ENCODE data around the gene RAB11A. TPM values are rescaled to one million over a fixed set of nuclear protein-coding genes. Genes with fewer than 3 reads are reported as not detected.

Gene RAB11A
- total and polyA plus RNA-seq, 2 of the 13 experiments (the other 11 are each of a cell fraction or from before 2014, with no cell fraction given), result 161 to 162 TPM

- TF ChIP-seq ZNF281 (CRISPR knock-in tag; IDR thresholded peaks at IDR 0.05; ENCODE audit: borderline replicate concordance) (no peak), SMAD9 (CRISPR knock-in tag; IDR thresholded peaks at IDR 0.05) (no peak), TAF15 (IDR thresholded peaks at IDR 0.05; ENCODE audit: low read depth, low read length, poor library complexity, severe bottlenecking) (no peak), ZNF24 (IDR thresholded peaks at IDR 0.05) (no peak), ZNF652 (CRISPR knock-in tag; IDR thresholded peaks at IDR 0.05; ENCODE audit: borderline replicate concordance, low read depth) (no peak), TFE3 (CRISPR knock-in tag; IDR thresholded peaks at IDR 0.05) (no peak), ZNF468 (CRISPR knock-in tag; IDR thresholded peaks at IDR 0.05) (no peak)
These were observed 52.5 kb downstream of the RAB11A start (continued) for GRCh38 chr15:65921780-65922179.

- Histone ChIP-seq H3K27me3 (ENCODE audit: control insufficient read depth in 1 of 2, insufficient read depth in 2 of 2, low read length in 2 of 2) (no peaks in the 10 kb centered on the region), H3K9ac (ENCODE audit: insufficient read depth, low read depth, low read length) (no peak overlapping the region), H3K4me2 (ENCODE audit: low read depth, low read length) (no peak overlapping the region), H2AFZ (ENCODE audit: low read length) (no peak overlapping the region), H3K27ac (ENCODE audit: extremely low read length, insufficient read depth, low read length) (no peak overlapping the region), H3K9me3 (ENCODE audit: low read length) (no peaks in the 10 kb centered on the region), H3K79me2 (ENCODE audit: insufficient read depth, low read length) (no peaks in the 10 kb centered on the region), H3K4me1 (ENCODE audit: insufficient read depth, low read length) (no peaks in the 10 kb centered on the region), H3K4me3 (replicated peaks in 1 of 3; ENCODE audit: insufficient read depth in 1 of 3, low read depth in 2 of 3, low read length in 3 of 3) (no peak overlapping the region), H3K36me3 (replicated peaks in 1 of 2; ENCODE audit: control insufficient read depth in 1 of 2, insufficient read depth in 2 of 2, low read length in 2 of 2) (no peaks in the 10 kb centered on the region), H4K20me1 (ENCODE audit: insufficient read depth, low read length) (no peaks in the 10 kb centered on the region)
- 54% methylated on average over 6 of the region's 7 CpGs for WGBS (ENCODE audit: low lambda C conversion rate)
- intact Hi-C loops (cut with micrococcal nuclease; ENCODE audit: unreplicated experiment) (no loop called here), in situ Hi-C loops (cut with HindIII; ENCODE audit: extremely low pct_ligation_motif_present, low pct_unique_long_range_greater_than_20kb) (no loop called here)
- no TSS peak for BruUV-seq (replicated peaks)
- DNase-seq (ENCODE audit: low spot score), result no peak
- ChIA-PET CTCF (ENCODE audit: low intra/inter-chr PET ratio, low total read pairs) (no interaction called here), POLR2A (no interaction called here)
- ATAC-seq, result no peak; the same call in 2 of the 3 replicates
- FAIRE-seq, result no peak
- TF ChIP-seq ZNF460 (CRISPR knock-in tag; IDR thresholded peaks at IDR 0.05; ENCODE audit: borderline replicate concordance) (no peak), ZXDC (CRISPR knock-in tag; IDR thresholded peaks at IDR 0.05) (no peak), ZNF616 (CRISPR knock-in tag; IDR thresholded peaks at IDR 0.05; ENCODE audit: low read depth) (no peak), ZNF329 (CRISPR knock-in tag; IDR thresholded peaks at IDR 0.05; ENCODE audit: low read depth) (no peak), CEBPG (CRISPR knock-in tag; IDR thresholded peaks at IDR 0.05) (no peak), HNF4A (CRISPR knock-in tag; IDR thresholded peaks at IDR 0.05) (no peak), PRDM10 (CRISPR knock-in tag; IDR thresholded peaks at IDR 0.05; ENCODE audit: low read depth) (no peak)
These were observed 53.3 kb downstream of the RAB11A start for GRCh38 chr15:65922621-65923020.

All from HepG2 (cell line).